Smooth muscle cell (in vitro differentiated cells): ENCODE measurements around the gene PDIK1L. TPM values are rescaled to one million over a fixed set of nuclear protein-coding genes. Genes with fewer than 3 reads are reported as not detected.
"Not testable (repeated sequence)": the region's sequence is repeated elsewhere in the genome, so short reads cannot be mapped to it uniquely, and the experiment has no call there.

Source experiments
- DNase-seq: peaks from one replicate; lab custom pipeline; 2025; ENCODE audit not compliant: unreplicated experiment; lab: John Stamatoyannopoulos, UW
- H2AFZ ChIP-seq: fragments of 200-600 bp; sonication (generic); 2 replicates; pipeline ENCODE4 v1.6.0; 2016; ENCODE audit warnings: antibody characterized with exemption, low read depth, mild to moderate bottlenecking
- H3F3A ChIP-seq: fragments of 200-600 bp; sonication (generic); 2 replicates; pipeline ENCODE4 v1.6.0; 2017; ENCODE audit warnings: antibody characterized with exemption, low read depth
- H3K27ac ChIP-seq: fragments of 200-600 bp; sonication (generic); 2 replicates; pipeline ENCODE4 v1.5.1; 2016; ENCODE audit warnings: low read depth, mild to moderate bottlenecking
- H3K27me3 ChIP-seq: fragments of 200-600 bp; sonication (generic); 2 replicates; pipeline ENCODE4 v1.6.1; 2016; ENCODE audit warnings: low read depth, mild to moderate bottlenecking
- H3K36me3 ChIP-seq: fragments of 200-600 bp; sonication (generic); 2 replicates; pipeline ENCODE4 v1.5.1; 2016; ENCODE audit warnings: low read depth
- H3K4me1 ChIP-seq: fragments of 200-600 bp; sonication (generic); 2 replicates; pipeline ENCODE4 v1.5.1; 2016; ENCODE audit warnings: low read depth
- H3K4me2 ChIP-seq: fragments of 200-600 bp; sonication (generic); 2 replicates; pipeline ENCODE4 v1.6.0; 2016; ENCODE audit warnings: mild to moderate bottlenecking
- H3K4me3 ChIP-seq: fragments of 200-600 bp; sonication (generic); 2 replicates; pipeline ENCODE4 v1.5.1; 2016; ENCODE audit warnings: mild to moderate bottlenecking
- H3K79me2 ChIP-seq: fragments of 200-600 bp; sonication (generic); 2 replicates; pipeline ENCODE4 v1.6.0; 2016; ENCODE audit warnings: low read depth, mild to moderate bottlenecking
- H3K9ac ChIP-seq: fragments of 200-600 bp; sonication (generic); 2 replicates; pipeline ENCODE4 v1.6.0; 2016; ENCODE audit warnings: low read depth
- H3K9me3 ChIP-seq: fragments of 200-600 bp; sonication (generic); replicated peaks from 2 replicates; pipeline ENCODE4 v1.5.1; 2016; ENCODE audit warnings: low read depth
- H4K20me1 ChIP-seq: fragments of 200-600 bp; sonication (generic); 2 replicates; pipeline ENCODE4 v1.6.0; 2016; ENCODE audit warnings: low read depth
- WGBS: methylation state at CpG from one replicate; pipeline ENCODE4 v1.1.7; 2016; ENCODE audit warnings: low lambda C conversion rate; 5-methylcytosine and 5-hydroxymethylcytosine counted together
- polyA plus RNA-seq: library from polyadenylated mRNA; unstranded; fragments of >200 nt; fragmentation: Nextera tagmentation; extraction: Ambion mirVana; gene quantifications from 2 replicates; pipeline ENCODE4 v1.2.1, GENCODE V29; 2016
- total RNA-seq: library from RNA; depleted of rRNA; stranded (reverse); fragments of >200 nt; gene quantifications from 2 replicates; pipeline ENCODE4 v1.2.3, GENCODE V29; 2014
- TF ChIP-seq, protein P1 (sequence below): fragments of 200-600 bp; sonication (generic); IDR thresholded peaks from 2 replicates; pipeline ENCODE4 v1.5.1; 2017; ENCODE audit warnings: borderline replicate concordance, mild to moderate bottlenecking, antibody characterized with exemption; ENCODE audit not compliant: insufficient read depth, poor library complexity, severe bottlenecking

PDIK1L gene
- total and polyA plus RNA-seq, 2 experiments from 2014 or later, result 1.9 to 3.7 TPM

DNA sequence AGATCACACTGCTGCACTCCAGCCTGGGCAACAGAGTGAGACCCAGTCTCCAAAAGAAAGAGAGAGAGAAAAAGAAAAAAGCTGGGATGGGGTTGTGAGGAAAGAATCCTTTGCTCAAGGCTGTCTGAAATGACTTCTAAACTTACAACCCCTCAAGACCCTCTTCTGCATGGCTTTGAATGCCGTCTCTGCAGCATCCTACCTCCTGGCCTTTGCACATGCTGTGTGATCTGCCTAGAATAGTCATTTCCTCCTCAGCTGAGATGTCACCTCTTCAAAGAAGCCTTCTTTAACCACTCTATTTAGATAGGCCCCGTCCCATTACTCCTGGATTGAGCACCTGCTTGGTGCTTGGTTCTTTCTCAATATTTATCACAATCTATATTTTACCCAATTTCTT is 26.8 kb upstream of the PDIK1L start:
- WGBS, result 90% methylated on average over 2 of the region's 2 CpGs
- no peak overlapping the region for H3K4me3 ChIP-seq
- TF ChIP-seq, protein P1, sequence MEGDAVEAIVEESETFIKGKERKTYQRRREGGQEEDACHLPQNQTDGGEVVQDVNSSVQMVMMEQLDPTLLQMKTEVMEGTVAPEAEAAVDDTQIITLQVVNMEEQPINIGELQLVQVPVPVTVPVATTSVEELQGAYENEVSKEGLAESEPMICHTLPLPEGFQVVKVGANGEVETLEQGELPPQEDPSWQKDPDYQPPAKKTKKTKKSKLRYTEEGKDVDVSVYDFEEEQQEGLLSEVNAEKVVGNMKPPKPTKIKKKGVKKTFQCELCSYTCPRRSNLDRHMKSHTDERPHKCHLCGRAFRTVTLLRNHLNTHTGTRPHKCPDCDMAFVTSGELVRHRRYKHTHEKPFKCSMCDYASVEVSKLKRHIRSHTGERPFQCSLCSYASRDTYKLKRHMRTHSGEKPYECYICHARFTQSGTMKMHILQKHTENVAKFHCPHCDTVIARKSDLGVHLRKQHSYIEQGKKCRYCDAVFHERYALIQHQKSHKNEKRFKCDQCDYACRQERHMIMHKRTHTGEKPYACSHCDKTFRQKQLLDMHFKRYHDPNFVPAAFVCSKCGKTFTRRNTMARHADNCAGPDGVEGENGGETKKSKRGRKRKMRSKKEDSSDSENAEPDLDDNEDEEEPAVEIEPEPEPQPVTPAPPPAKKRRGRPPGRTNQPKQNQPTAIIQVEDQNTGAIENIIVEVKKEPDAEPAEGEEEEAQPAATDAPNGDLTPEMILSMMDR, result no peak

DNA sequence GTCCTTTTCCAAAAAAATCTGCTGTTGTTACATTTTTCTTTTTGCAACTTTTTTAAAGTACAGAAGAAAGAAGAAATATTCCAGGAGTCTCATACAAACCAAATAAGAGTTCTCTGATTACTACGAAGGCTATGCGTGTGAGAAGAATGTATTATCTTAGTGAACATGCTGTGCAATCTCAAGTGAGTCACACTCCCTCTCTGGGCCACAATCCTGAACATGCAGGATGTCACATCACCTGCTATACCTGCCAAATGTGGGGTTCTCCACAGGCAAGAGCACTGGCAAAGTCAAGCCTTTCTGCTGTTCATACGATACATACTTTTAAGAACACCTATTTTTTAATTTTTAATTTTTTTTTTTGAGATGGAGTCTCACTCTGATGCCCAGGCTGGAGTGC is 22.5 kb upstream of the PDIK1L start:
- no peak for DNase-seq
- H3K27me3 ChIP-seq, result no peaks in the 10 kb centered on the region
- H4K20me1 ChIP-seq, result no peaks in the 10 kb centered on the region
- 92% methylated on average over 3 of the region's 3 CpGs for WGBS
- no peak overlapping the region for H2AFZ ChIP-seq
- peaks cover 14% of the 10 kb centered on the region for H3K4me1 ChIP-seq
- H3K4me2 ChIP-seq, result no peak overlapping the region
- H3F3A ChIP-seq, result no peaks in the 10 kb centered on the region
- H3K9ac ChIP-seq, result no peak overlapping the region
- H3K79me2 ChIP-seq, result no peaks in the 10 kb centered on the region
- TF ChIP-seq, protein P1, result no peak
- H3K27ac ChIP-seq, result no peak overlapping the region
- H3K36me3 ChIP-seq, result no peaks in the 10 kb centered on the region
- H3K9me3 ChIP-seq, result no peaks in the 10 kb centered on the region
- H3K4me3 ChIP-seq, result no peak overlapping the region

More for the DNA sequence above, 26.8 kb upstream of the PDIK1L start:
- Histone ChIP-seq H3K79me2 (no peaks in the 10 kb centered on the region), H3F3A (no peaks in the 10 kb centered on the region), H3K9ac (no peak overlapping the region), H2AFZ (no peak overlapping the region), H4K20me1 (no peaks in the 10 kb centered on the region), H3K4me1 (peaks cover 3% of the 10 kb centered on the region), H3K4me2 (no peak overlapping the region), H3K27me3 (no peaks in the 10 kb centered on the region), H3K9me3 (no peaks in the 10 kb centered on the region), H3K36me3 (no peaks in the 10 kb centered on the region), H3K27ac (no peak overlapping the region)
- no peak for DNase-seq

DNA sequence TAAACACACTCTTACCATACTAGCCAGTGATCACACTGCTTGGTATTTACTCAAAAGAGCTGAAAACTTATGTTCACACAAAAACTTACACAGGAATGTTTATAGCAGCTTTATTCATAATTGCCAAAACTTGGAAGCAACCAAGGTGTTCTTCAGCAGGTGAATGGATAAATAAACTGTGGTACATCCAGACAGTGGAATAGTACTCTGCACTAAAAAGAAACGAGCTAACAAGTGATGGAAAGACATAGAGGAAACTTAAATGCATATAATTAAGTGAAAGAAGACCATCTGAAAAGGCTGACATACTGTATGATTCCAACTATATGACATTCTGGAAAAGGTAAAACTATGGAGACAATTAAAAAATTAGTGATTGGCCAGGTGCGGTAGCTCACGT is 20.7 kb upstream of the PDIK1L start:
- H3K4me3 ChIP-seq, result no peak overlapping the region
- 91% methylated on average over 3 of the region's 3 CpGs for WGBS
- no peaks in the 10 kb centered on the region for H4K20me1 ChIP-seq
- H3K36me3 ChIP-seq, result no peaks in the 10 kb centered on the region
- no peak overlapping the region for H3K27ac ChIP-seq
- no peaks in the 10 kb centered on the region for H3K79me2 ChIP-seq
- H2AFZ ChIP-seq, result no peak overlapping the region
- H3K27me3 ChIP-seq, result no peaks in the 10 kb centered on the region
- H3K4me1 ChIP-seq, result peaks cover 23% of the 10 kb centered on the region
- H3K9ac ChIP-seq, result no peak overlapping the region
- no peaks in the 10 kb centered on the region for H3K9me3 ChIP-seq
- no peaks in the 10 kb centered on the region for H3F3A ChIP-seq
- no peak overlapping the region for H3K4me2 ChIP-seq
- TF ChIP-seq, protein P1, result no peak
- no peak for DNase-seq

DNA sequence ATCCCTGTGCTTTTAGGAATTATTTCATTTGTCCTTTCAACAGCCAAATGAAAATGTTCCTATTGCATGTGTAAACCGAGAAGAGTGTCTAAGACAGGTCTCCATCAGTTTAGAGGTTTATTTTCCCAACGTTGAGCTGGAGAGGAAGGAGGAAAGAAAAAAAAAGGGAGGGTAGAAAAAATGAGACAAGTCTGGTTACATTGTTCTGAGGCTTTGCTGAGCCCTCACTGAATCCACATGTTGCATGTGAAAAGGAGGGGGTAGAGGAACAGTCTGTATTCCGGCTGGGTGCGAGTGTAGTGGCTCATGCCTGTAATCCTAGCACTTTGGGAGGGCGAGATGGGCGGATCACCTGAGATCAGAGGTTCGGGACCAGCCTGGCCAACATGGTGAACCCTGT is 19.2 kb upstream of the PDIK1L start:
- WGBS, result 67% methylated on average over 7 of the region's 7 CpGs
- no peaks in the 10 kb centered on the region for H3K36me3 ChIP-seq
- H3K4me3 ChIP-seq, result no peak overlapping the region
- H3K27ac ChIP-seq, result no peak overlapping the region
- TF ChIP-seq, protein P1, result no peak
- H3K4me2 ChIP-seq, result no peak overlapping the region
- no peak overlapping the region for H2AFZ ChIP-seq
- no peaks in the 10 kb centered on the region for H4K20me1 ChIP-seq
- no peak for DNase-seq
- H3K9ac ChIP-seq, result no peak overlapping the region
- H3K27me3 ChIP-seq, result no peaks in the 10 kb centered on the region
- H3K4me1 ChIP-seq, result peaks cover 26% of the 10 kb centered on the region
- H3K9me3 ChIP-seq, result no peaks in the 10 kb centered on the region
- peaks cover 4% of the 10 kb centered on the region for H3F3A ChIP-seq
- no peaks in the 10 kb centered on the region for H3K79me2 ChIP-seq

DNA sequence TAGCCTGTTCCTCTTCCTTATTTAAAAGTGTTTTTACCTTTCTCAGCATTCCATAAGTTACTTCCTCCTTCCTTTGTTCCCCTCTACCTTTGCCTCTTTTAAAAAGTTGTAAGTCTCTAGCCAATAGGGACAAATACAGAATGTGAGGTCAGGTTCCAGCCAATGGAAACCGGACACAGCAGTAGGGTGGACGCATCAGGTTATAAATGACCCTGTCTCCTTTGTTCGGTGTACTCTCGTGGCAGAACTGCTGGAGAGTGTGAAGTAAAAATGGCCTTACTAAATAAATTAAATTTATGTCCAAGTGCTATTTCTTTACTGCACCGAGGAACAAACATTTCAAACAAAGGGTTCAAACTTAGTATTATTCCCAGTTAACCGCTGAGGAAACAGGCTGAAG is 18.1 kb upstream of the PDIK1L start:
- H3K9ac ChIP-seq, H3K4me3 ChIP-seq, H2AFZ ChIP-seq, H3K36me3 ChIP-seq, H3K79me2 ChIP-seq, H4K20me1 ChIP-seq, DNase-seq, H3K27ac ChIP-seq, H3K4me2 ChIP-seq, H3K9me3 ChIP-seq, H3K27me3 ChIP-seq: not testable (repeated sequence)
- H3K4me1 ChIP-seq, result peaks cover 29% of the 10 kb centered on the region
- 58% methylated on average over 6 of the region's 6 CpGs for WGBS
- H3F3A ChIP-seq, result peaks cover 15% of the 10 kb centered on the region
